HepG2 (cell line): ENCODE measurements around the gene MAPK6. TPM values are rescaled to one million over a fixed set of nuclear protein-coding genes. Genes with fewer than 3 reads are reported as not detected.
A peak's percentile ranks its signal among the peaks of the same experiment; 100 is the strongest.

Experiments used
- ATAC-seq: fragments of 200-7000 bp; cut with Tn5 transposase; 3 replicates; pipeline ENCODE4 v1.9.1; 2020; ENCODE audit warnings: mild to moderate bottlenecking, moderate library complexity
- BruUV-seq: library from RNA; stranded (reverse); fragments of 400-500 nt; replicated peaks from 2 replicates; lab custom pipeline; 2021; lab: Mats Ljungman, UMichigan
- CTCF ChIA-PET: fragments of 300-600 bp; formaldehyde crosslinking; extraction: SDS; loops from one replicate; lab custom pipeline; 2021; ENCODE audit warnings: low total read pairs, inconsistent platforms, low intra/inter-chr PET ratio; lab: Yijun Ruan, JAX
- POLR2A ChIA-PET: fragments of 350-600 bp; sonication (Branson Sonifier 250); formaldehyde crosslinking; loops from one replicate; lab custom pipeline; 2020; ENCODE audit warnings: antibody characterized with exemption, inconsistent platforms; lab: Yijun Ruan, JAX
- DNase-seq: peaks from one replicate; pipeline ENCODE4 v3.0.0-alpha.2; 2015; ENCODE audit warnings: low spot score
- FAIRE-seq: peaks from 3 replicates; lab custom pipeline; 2011; peaks lifted over from hg19 to GRCh38; lab: Jason Lieb, UNC
- H2AFZ ChIP-seq: one replicate; pipeline ENCODE4 v1.6.1; 2011; ENCODE audit warnings: low read length, inconsistent platforms
- H3K27ac ChIP-seq: fragments of 300-600 bp; 3 replicates; pipeline ENCODE4 v1.8.0; 2011; ENCODE audit warnings: mixed run types, mild to moderate bottlenecking, mixed read lengths, low read length, inconsistent platforms; ENCODE audit not compliant: insufficient read depth; ENCODE audit errors: extremely low read length
- H3K27me3 ChIP-seq, 2 experiments: fragments of 200-600 bp in 1 of 2; 2 replicates in 1 of 2; 3 replicates in 1 of 2; pipeline versions ENCODE4 v1.6.0 to v1.8.0; 2011; ENCODE audit warnings: low read length in 2 of 2, mild to moderate bottlenecking in 2 of 2, moderate library complexity in 2 of 2, inconsistent platforms in 1 of 2; ENCODE audit not compliant: insufficient read depth in 2 of 2, control insufficient read depth in 1 of 2
- H3K36me3 ChIP-seq, 2 experiments: fragments of 200-600 bp in 1 of 2; replicated peaks in 1 of 2; 2 replicates in 1 of 2; 3 replicates in 1 of 2; pipeline versions ENCODE4 v1.5.1 to v1.8.0; 2011; ENCODE audit warnings: low read length in 2 of 2, inconsistent platforms in 1 of 2; ENCODE audit not compliant: insufficient read depth in 2 of 2, control insufficient read depth in 1 of 2
- H3K4me1 ChIP-seq: 2 replicates; pipeline ENCODE4 v1.5.1; 2012; ENCODE audit warnings: low read length, inconsistent platforms; ENCODE audit not compliant: insufficient read depth
- H3K4me2 ChIP-seq: 2 replicates; pipeline ENCODE4 v1.6.0; 2011; ENCODE audit warnings: low read depth, low read length, inconsistent platforms
- H3K4me3 ChIP-seq, 3 experiments: fragments of 200-600 bp in 1 of 3; sonication (generic), shearing (Covaris generic) in 1 of 3; replicated peaks in 1 of 3; 2 replicates each; pipeline ENCODE4 v1.5.1; 2011 to 2016; ENCODE audit warnings: low read length in 3 of 3, inconsistent platforms in 2 of 3, low read depth in 2 of 3, mild to moderate bottlenecking in 2 of 3, control low read depth in 1 of 3, mixed read lengths in 1 of 3; ENCODE audit not compliant: insufficient read depth in 1 of 3
- H3K79me2 ChIP-seq: one replicate; pipeline ENCODE4 v1.6.1; 2011; ENCODE audit warnings: low read length, inconsistent platforms; ENCODE audit not compliant: insufficient read depth
- H3K9ac ChIP-seq: 2 replicates; pipeline ENCODE4 v1.6.0; 2011; ENCODE audit warnings: mild to moderate bottlenecking, low read depth, low read length, inconsistent platforms; ENCODE audit not compliant: insufficient read depth
- H3K9me3 ChIP-seq: 2 replicates; pipeline ENCODE4 v1.5.1; 2012; ENCODE audit warnings: mild to moderate bottlenecking, low read length
- H4K20me1 ChIP-seq: 2 replicates; pipeline ENCODE4 v1.6.0; 2011; ENCODE audit warnings: inconsistent platforms, mild to moderate bottlenecking, low read length, moderate library complexity; ENCODE audit not compliant: insufficient read depth
- DMAP1 ChIP-seq: IDR thresholded peaks from 2 replicates; pipeline ENCODE4 v1.6.1; 2016
- DR1 ChIP-seq: sonication (generic); formaldehyde crosslinking; IDR thresholded peaks from 2 replicates; pipeline ENCODE4 v1.8.0; 2021; ENCODE audit warnings: mild to moderate bottlenecking, missing genetic modification reagents, inconsistent platforms
- GFI1 ChIP-seq: sonication (generic); formaldehyde crosslinking; IDR thresholded peaks from 2 replicates; pipeline ENCODE4 v1.5.0; 2020; ENCODE audit warnings: missing genetic modification reagents, mild to moderate bottlenecking, borderline replicate concordance
- HCFC1 ChIP-seq: fragments of 150-350 bp; IDR thresholded peaks from 2 replicates; pipeline ENCODE4 v1.6.1; 2014; ENCODE audit warnings: low read depth, low read length
- HMGXB4 ChIP-seq, 2 experiments: sonication (generic) in 1 of 2; formaldehyde crosslinking in 1 of 2; IDR thresholded peaks; 2 replicates each; pipeline versions ENCODE4 v1.4.0 to v1.6.1; 2018 to 2020; ENCODE audit warnings: missing genetic modification reagents in 2 of 2, borderline replicate concordance in 1 of 2, low read depth in 1 of 2, mild to moderate bottlenecking in 1 of 2, missing biosample characterization in 1 of 2
- NR1H2 ChIP-seq: sonication (generic); formaldehyde crosslinking; IDR thresholded peaks from 2 replicates; pipeline ENCODE4 v1.8.1; 2022; ENCODE audit warnings: low read depth, missing genetic modification reagents, borderline replicate concordance
- NR2F6 ChIP-seq, 2 experiments: IDR thresholded peaks; 2 replicates each; pipeline ENCODE4 v1.6.1; 2016; ENCODE audit warnings: antibody characterized with exemption in 1 of 2, mild to moderate bottlenecking in 1 of 2
- RAD21 ChIP-seq: fragments of 450-650 bp; formaldehyde crosslinking; IDR thresholded peaks from 2 replicates; pipeline ENCODE4 v1.5.0; 2020; ENCODE audit warnings: mild to moderate bottlenecking
- RXRB ChIP-seq: IDR thresholded peaks from 2 replicates; pipeline ENCODE4 v1.6.1; 2016; ENCODE audit warnings: borderline replicate concordance, missing genetic modification reagents, missing compliant biosample characterization
- SMC3 ChIP-seq: IDR thresholded peaks from 2 replicates; pipeline ENCODE4 v1.6.1; 2011; ENCODE audit warnings: low read length, improper control_type of control experiment
- STAG1 ChIP-seq: sonication (generic); formaldehyde crosslinking; IDR thresholded peaks from 2 replicates; pipeline ENCODE4 v1.4.0; 2020; ENCODE audit warnings: missing genetic modification reagents
- TARDBP ChIP-seq: sonication (generic); formaldehyde crosslinking; IDR thresholded peaks from 2 replicates; pipeline ENCODE4 v1.8.0; 2022; ENCODE audit warnings: mild to moderate bottlenecking, missing genetic modification reagents
- ZBTB20 ChIP-seq: sonication (generic); formaldehyde crosslinking; IDR thresholded peaks from 2 replicates; pipeline ENCODE4 v1.8.1; 2023; ENCODE audit warnings: missing genetic modification reagents, low read depth, mild to moderate bottlenecking, borderline replicate concordance
- ZGPAT ChIP-seq: IDR thresholded peaks from 2 replicates; pipeline ENCODE4 v1.6.1; 2016; ENCODE audit warnings: mild to moderate bottlenecking
- ZNF501 ChIP-seq: sonication (generic); formaldehyde crosslinking; IDR thresholded peaks from 2 replicates; pipeline ENCODE4 v1.5.1; 2020; ENCODE audit warnings: mild to moderate bottlenecking, moderate library complexity, missing genetic modification reagents
- WGBS: methylation state at CpG from one replicate; pipeline ENCODE4 v1.1.6; 2017; ENCODE audit warnings: low lambda C conversion rate; 5-methylcytosine and 5-hydroxymethylcytosine counted together
- in situ Hi-C: cut with HindIII; loops from 2 replicates; pipeline ENCODE4 v1.10.0; 2017; ENCODE audit warnings: low pct_unique_long_range_greater_than_20kb; ENCODE audit not compliant: extremely low pct_ligation_motif_present
- intact Hi-C: fragments of 100-400 bp; cut with micrococcal nuclease; formaldehyde crosslinking; loops from one replicate; pipeline ENCODE4 v1.10.0; 2022; ENCODE audit not compliant: unreplicated experiment
- polyA plus RNA-seq, 8 experiments: library from polyadenylated mRNA; depleted of rRNA in 3 of 8; stranded (reverse) in 7 of 8; unstranded in 1 of 8; fragments of >200 nt; fragmentation: Illumina TruSeq in 4 of 8; extraction: Trizol in 4 of 8; gene quantifications; 2 replicates each; pipeline versions ENCODE4 v1.2.1 to v1.2.3, GENCODE V29; 2011 to 2016; ENCODE audit warnings: low read depth in 4 of 8, missing spikeins in 1 of 8, mixed read lengths in 1 of 8; ENCODE audit not compliant: insufficient read depth in 1 of 8
- total RNA-seq, 5 experiments: library from RNA; depleted of rRNA; stranded (reverse); fragments of >200 nt; fragmentation: Illumina TruSeq; extraction: Trizol; gene quantifications; 2 replicates each; pipeline ENCODE4 v1.2.3, GENCODE V29; 2016; ENCODE audit warnings: low read depth in 1 of 5
- TF ChIP-seq, protein P1 (sequence below): sonication (generic); formaldehyde crosslinking; IDR thresholded peaks from 2 replicates; pipeline ENCODE4 v1.9.0; 2022; ENCODE audit warnings: low read depth, missing genetic modification reagents

The MAPK6 gene
- total and polyA plus RNA-seq, 2 of the 13 experiments (the other 11 are each of a cell fraction or from before 2014, with no cell fraction given): 89.5 to 99.7 TPM

GRCh38 chr15:52078876-52079700 lies 60.1 kb downstream of the MAPK6 start:
- intact Hi-C loops (loop anchor here (1.0 to 5.0 kb wide), 4 partner anchors 56 to 297 kb away; no protein-coding TSS in a partner anchor), in situ Hi-C loops (loop anchor here (5.0 kb wide), 2 partner anchors 58 to 97 kb away; no protein-coding TSS in a partner anchor)
- Histone ChIP-seq H4K20me1 (no peaks in the 10 kb centered on the region), H3K79me2 (no peaks in the 10 kb centered on the region), H3K4me2 (peak overlapping the region; percentile 98), H3K27me3 (no peaks in the 10 kb centered on the region; a peak in 1 of 5 replicates), H3K36me3 (no peaks in the 10 kb centered on the region), H3K9me3 (no peaks in the 10 kb centered on the region), H2AFZ (peak overlapping the region; percentile 70), H3K9ac (peak overlapping the region; percentile 26), H3K4me1 (peaks cover 36% of the 10 kb centered on the region), H3K27ac (peak overlapping the region; percentile 46), H3K4me3 (peak overlapping the region; percentile 43 to 67 (median 45); a peak in 5 of 6 replicates)
- ChIA-PET POLR2A (interaction anchor here (0.7 to 2.8 kb wide), 5 partner anchors 9 to 107 kb away, joined by 3 to 16 read pairs (median 13); partner anchors contain the start of gene LEO1), CTCF (interaction anchor here (0.8 to 1.7 kb wide), 2 partner anchors 61 to 97 kb away, joined by 6 read pairs; no protein-coding TSS in a partner anchor)
- ATAC-seq (peak; percentile 77), DNase-seq (peak; percentile 59), FAIRE-seq (peak; percentile 12)
- BruUV-seq: no TSS peak
- 26% methylated on average over 13 of the region's 13 CpGs for WGBS
- peak; percentile 48; the same call in 1 of the 2 replicates for TF ChIP-seq ZNF501 (CRISPR knock-in tag)
- TF ChIP-seq DMAP1 (CRISPR knock-in tag): peak; percentile 57
- TF ChIP-seq ZBTB20: 0 out of 2 replicates have a peak, but pooled peaks have one; percentile 22
- no peak for TF ChIP-seq DR1 (CRISPR knock-in tag)
- TF ChIP-seq SMC3: peak; percentile 80
- no peak; the same call in 1 of the 2 replicates for TF ChIP-seq NR2F6 (IDR thresholded peaks at IDR 0.05)
- TF ChIP-seq NR2F6 (CRISPR knock-in tag; IDR thresholded peaks at IDR 0.05): peak; percentile 71
- TF ChIP-seq RAD21 (CRISPR knock-in tag): peak; percentile 74
- TF ChIP-seq, protein P1, sequence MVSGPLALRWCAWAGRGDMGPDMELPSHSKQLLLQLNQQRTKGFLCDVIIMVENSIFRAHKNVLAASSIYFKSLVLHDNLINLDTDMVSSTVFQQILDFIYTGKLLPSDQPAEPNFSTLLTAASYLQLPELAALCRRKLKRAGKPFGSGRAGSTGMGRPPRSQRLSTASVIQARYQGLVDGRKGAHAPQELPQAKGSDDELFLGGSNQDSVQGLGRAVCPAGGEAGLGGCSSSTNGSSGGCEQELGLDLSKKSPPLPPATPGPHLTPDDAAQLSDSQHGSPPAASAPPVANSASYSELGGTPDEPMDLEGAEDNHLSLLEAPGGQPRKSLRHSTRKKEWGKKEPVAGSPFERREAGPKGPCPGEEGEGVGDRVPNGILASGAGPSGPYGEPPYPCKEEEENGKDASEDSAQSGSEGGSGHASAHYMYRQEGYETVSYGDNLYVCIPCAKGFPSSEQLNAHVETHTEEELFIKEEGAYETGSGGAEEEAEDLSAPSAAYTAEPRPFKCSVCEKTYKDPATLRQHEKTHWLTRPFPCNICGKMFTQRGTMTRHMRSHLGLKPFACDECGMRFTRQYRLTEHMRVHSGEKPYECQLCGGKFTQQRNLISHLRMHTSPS (CRISPR knock-in tag): 0 out of 2 replicates have a peak, but pooled peaks have one; percentile 3
- 0 out of 2 replicates have a peak, but pooled peaks have one; percentile 8 for TF ChIP-seq RXRB (CRISPR knock-in tag)
- peak; percentile 77 for TF ChIP-seq STAG1
- TF ChIP-seq TARDBP: 0 out of 2 replicates have a peak, but pooled peaks have one; percentile 10
- TF ChIP-seq NR1H2 (CRISPR knock-in tag): no peak
- TF ChIP-seq ZGPAT (CRISPR knock-in tag): 0 out of 2 replicates have a peak, but pooled peaks have one; percentile 9
- TF ChIP-seq HCFC1: no peak
- TF ChIP-seq GFI1 (CRISPR knock-in tag): no peak
- TF ChIP-seq HMGXB4 (CRISPR knock-in tag; IDR thresholded peaks at IDR 0.05; ENCODE audit: borderline replicate concordance in 1 of 2, low read depth in 1 of 2): peak in 1 of 2 experiments; percentile 70; a peak in 1 of 4 replicates
